Measurements from ENCODE around the gene BCAS2. TPM values are rescaled to one million over a fixed set of nuclear protein-coding genes. Genes with fewer than 3 reads are reported as not detected.

BCAS2 gene
- total RNA-seq, 4 donors from 2014 or later = 32.5 to 41.8 (median 36.6) TPM

- Histone ChIP-seq H3K27me3 (no peaks in the 10 kb centered on the region), H3K9me3 (no peaks in the 10 kb centered on the region), H3K4me1 (no peaks in the 10 kb centered on the region), H3K27ac (no peak overlapping the region), H3K36me3 (no peaks in the 10 kb centered on the region), H3K4me3 (no peak overlapping the region)
- WGBS, 2 donors (ENCODE audit: low coverage in 1 of 2) = 33 to 63% methylated on average over 1 of the region's 1 CpG
- TF ChIP-seq EP300 (IDR thresholded peaks at IDR 0.05) (no peak), CTCF (IDR thresholded peaks at IDR 0.05) (no peak), POLR2AphosphoS5 (IDR thresholded peaks at IDR 0.05) (no peak), POLR2A (IDR thresholded peaks at IDR 0.05) (no peak)
- no peak for ATAC-seq
Measured at GRCh38 chr1:114531094-114531493, 50.3 kb downstream of the BCAS2 start.

GRCh38 chr1:114530224-114530623, 51.2 kb downstream of the BCAS2 start:
- Histone ChIP-seq H3K27me3 (no peaks in the 10 kb centered on the region), H3K36me3 (no peaks in the 10 kb centered on the region), H3K27ac (no peak overlapping the region), H3K4me1 (no peaks in the 10 kb centered on the region), H3K4me3 (no peak overlapping the region), H3K9me3 (no peaks in the 10 kb centered on the region)
- TF ChIP-seq CTCF (IDR thresholded peaks at IDR 0.05) (no peak), POLR2A (IDR thresholded peaks at IDR 0.05) (no peak), POLR2AphosphoS5 (IDR thresholded peaks at IDR 0.05) (no peak), EP300 (IDR thresholded peaks at IDR 0.05) (no peak)
- WGBS, 2 donors (ENCODE audit: low coverage in 1 of 2) = 90 to 91% methylated on average over 1 to 2 of the region's 2 CpGs
- no peak for ATAC-seq

- TF ChIP-seq POLR2A (IDR thresholded peaks at IDR 0.05) = no peak
- TF ChIP-seq CTCF (IDR thresholded peaks at IDR 0.05) = no peak
- no peak for TF ChIP-seq EP300 (IDR thresholded peaks at IDR 0.05)
- no peak for TF ChIP-seq POLR2AphosphoS5 (IDR thresholded peaks at IDR 0.05)
- no peak overlapping the region for H3K4me3 ChIP-seq
- H3K27ac ChIP-seq = no peak overlapping the region
- no peak for ATAC-seq
- no peaks in the 10 kb centered on the region for H3K36me3 ChIP-seq
- H3K4me1 ChIP-seq = no peaks in the 10 kb centered on the region
- H3K9me3 ChIP-seq = no peaks in the 10 kb centered on the region
- H3K27me3 ChIP-seq = no peaks in the 10 kb centered on the region
Measured at GRCh38 chr1:114524944-114525343, 56.5 kb downstream of the BCAS2 start.

- ATAC-seq = no peak
- Histone ChIP-seq H3K27ac (no peak overlapping the region), H3K4me3 (no peak overlapping the region), H3K27me3 (no peaks in the 10 kb centered on the region), H3K4me1 (no peaks in the 10 kb centered on the region), H3K9me3 (no peaks in the 10 kb centered on the region), H3K36me3 (no peaks in the 10 kb centered on the region)
- WGBS, 2 donors (ENCODE audit: low coverage in 1 of 2) = 35 to 50% methylated on average over 2 of the region's 2 CpGs
- TF ChIP-seq EP300 (IDR thresholded peaks at IDR 0.05) (no peak), POLR2A (IDR thresholded peaks at IDR 0.05) (no peak), POLR2AphosphoS5 (IDR thresholded peaks at IDR 0.05) (no peak), CTCF (IDR thresholded peaks at IDR 0.05) (no peak)
Measured at GRCh38 chr1:114522264-114522575, 59.2 kb downstream of the BCAS2 start.

GRCh38 chr1:114521396-114522263, 59.8 kb downstream of the BCAS2 start:
- TF ChIP-seq POLR2A (IDR thresholded peaks at IDR 0.05) (no peak), EP300 (IDR thresholded peaks at IDR 0.05) (no peak), POLR2AphosphoS5 (IDR thresholded peaks at IDR 0.05) (no peak)
- 87 to 88% methylated on average over 6 of the region's 8 CpGs for WGBS, 2 donors (ENCODE audit: low coverage in 1 of 2)
- no peaks in the 10 kb centered on the region for H3K36me3 ChIP-seq

More at GRCh38 chr1:114521396-114522263, 59.8 kb downstream of the BCAS2 start:
- no peaks in the 10 kb centered on the region for H3K4me1 ChIP-seq
- no peaks in the 10 kb centered on the region for H3K27me3 ChIP-seq
- no peaks in the 10 kb centered on the region for H3K9me3 ChIP-seq
- H3K4me3 ChIP-seq = no peak overlapping the region
- H3K27ac ChIP-seq = no peak overlapping the region
- ATAC-seq = no peak

Other genes starting within 250 kb of the BCAS2 start
- gene TRIM33, start 70.4 kb downstream of the BCAS2 start, total RNA-seq = 10 to 100 TPM; 26.7 to 49.0 (median 34.5) TPM
- gene DENND2C, start 88.4 kb upstream of the BCAS2 start, total RNA-seq = 1 to 10 TPM; 2.8 to 5.3 (median 2.9) TPM
- not detected for gene AMPD1, start 113.9 kb upstream of the BCAS2 start, total RNA-seq
- gene NRAS, start 135.2 kb upstream of the BCAS2 start, total RNA-seq = 10 to 100 TPM; 13.3 to 26.0 (median 20.5) TPM
- gene CSDE1, start 176.4 kb upstream of the BCAS2 start, total RNA-seq = 1,000 to 10,000 TPM in 3 of 4 donors, 100 to 1,000 TPM in 1; 800 to 1,932 (median 1,384) TPM
- gene SIKE1, start 199.1 kb upstream of the BCAS2 start, total RNA-seq = 10 to 100 TPM; 29.7 to 57.4 (median 34.0) TPM